Measurements from ENCODE around the gene PERM1. TPM values are rescaled to one million over a fixed set of nuclear protein-coding genes. Genes with fewer than 3 reads are reported as not detected.

PERM1 gene
- total RNA-seq, 2 donors from 2014 or later: not detected

GRCh38 chr1:974687-975328 is 7.1 kb downstream of the PERM1 start:
- no peak overlapping the region for H3K27ac Mint-ChIP-seq
- no peak overlapping the region for H3K4me3 Mint-ChIP-seq
- ATAC-seq (no peak), DNase-seq (ENCODE audit: low spot score) (no peak)
- H3K9me3 Mint-ChIP-seq: no peaks in the 10 kb centered on the region
- peaks cover 0 to 5% of the 10 kb centered on the region in 2 donors for H3K4me1 Mint-ChIP-seq (ENCODE audit: low read depth in 2 of 2)
- peaks cover 8 to 12% of the 10 kb centered on the region in 2 donors for H3K27me3 Mint-ChIP-seq
- no peaks in the 10 kb centered on the region for H3K36me3 Mint-ChIP-seq

- ATAC-seq: no peak
- no peak for DNase-seq (ENCODE audit: low spot score)
- no peaks in the 10 kb centered on the region for H3K9me3 Mint-ChIP-seq
- no peak overlapping the region for H3K4me3 Mint-ChIP-seq
- H3K27me3 Mint-ChIP-seq: peaks cover 13 to 14% of the 10 kb centered on the region in 2 donors
- peaks cover 0 to 5% of the 10 kb centered on the region in 2 donors for H3K4me1 Mint-ChIP-seq (ENCODE audit: low read depth in 2 of 2)
- H3K27ac Mint-ChIP-seq: no peak overlapping the region
- H3K36me3 Mint-ChIP-seq: no peaks in the 10 kb centered on the region
These were observed 7.6 kb downstream of the PERM1 start for GRCh38 chr1:974293-974640.

GRCh38 chr1:973459-974292 is 8.2 kb downstream of the PERM1 start:
- ATAC-seq (no peak), DNase-seq (ENCODE audit: low spot score) (no peak)
- H3K27ac Mint-ChIP-seq: no peak overlapping the region
- no peaks in the 10 kb centered on the region for H3K36me3 Mint-ChIP-seq
- H3K27me3 Mint-ChIP-seq: peaks cover 14% of the 10 kb centered on the region in 2 donors
- peaks cover 0 to 5% of the 10 kb centered on the region in 2 donors for H3K4me1 Mint-ChIP-seq (ENCODE audit: low read depth in 2 of 2)
- no peaks in the 10 kb centered on the region for H3K9me3 Mint-ChIP-seq
- H3K4me3 Mint-ChIP-seq: no peak overlapping the region

- Mint-ChIP-seq H3K27ac (no peak overlapping the region), H3K27me3 (peaks cover 19 to 20% of the 10 kb centered on the region in 2 donors), H3K9me3 (no peaks in the 10 kb centered on the region), H3K36me3 (no peaks in the 10 kb centered on the region), H3K4me1 (ENCODE audit: low read depth in 2 of 2) (peaks cover 0 to 8% of the 10 kb centered on the region in 2 donors), H3K4me3 (no peak overlapping the region)
- DNase-seq (ENCODE audit: low spot score) (no peak), ATAC-seq (no peak)
These were observed 9.0 kb downstream of the PERM1 start for GRCh38 chr1:972726-973458.

GRCh38 chr1:971751-972506 is 10.0 kb downstream of the PERM1 start:
- H3K36me3 Mint-ChIP-seq: no peaks in the 10 kb centered on the region
- H3K27ac Mint-ChIP-seq: no peak overlapping the region
- no peak overlapping the region for H3K4me3 Mint-ChIP-seq
- ATAC-seq: no peak
- no peaks in the 10 kb centered on the region for H3K9me3 Mint-ChIP-seq
- no peak for DNase-seq (ENCODE audit: low spot score)
- peaks cover 0 to 8% of the 10 kb centered on the region in 2 donors for H3K4me1 Mint-ChIP-seq (ENCODE audit: low read depth in 2 of 2)
- H3K27me3 Mint-ChIP-seq: peaks cover 19 to 20% of the 10 kb centered on the region in 2 donors

GRCh38 chr1:970973-971730 is 10.7 kb downstream of the PERM1 start:
- no peaks in the 10 kb centered on the region for H3K36me3 Mint-ChIP-seq
- DNase-seq (ENCODE audit: low spot score) (no peak), ATAC-seq (no peak)
- H3K4me1 Mint-ChIP-seq (ENCODE audit: low read depth in 2 of 2): peaks cover 0 to 8% of the 10 kb centered on the region in 2 donors
- no peak overlapping the region for H3K4me3 Mint-ChIP-seq
- H3K9me3 Mint-ChIP-seq: no peaks in the 10 kb centered on the region
- H3K27ac Mint-ChIP-seq: no peak overlapping the region
- H3K27me3 Mint-ChIP-seq: peaks cover 19 to 20% of the 10 kb centered on the region in 2 donors

- Mint-ChIP-seq H3K9me3 (no peaks in the 10 kb centered on the region), H3K4me1 (ENCODE audit: low read depth in 2 of 2) (peaks cover 0 to 4% of the 10 kb centered on the region in 2 donors)
These were observed 11.5 kb downstream of the PERM1 start for GRCh38 chr1:970242-970972.

GRCh38 chr1:969260-969855 is 12.5 kb downstream of the PERM1 start:
- DNase-seq (ENCODE audit: low spot score) (no peak), ATAC-seq (no peak)
- Mint-ChIP-seq H3K27ac (no peak overlapping the region), H3K4me3 (no peak overlapping the region), H3K36me3 (no peaks in the 10 kb centered on the region), H3K9me3 (no peaks in the 10 kb centered on the region), H3K4me1 (ENCODE audit: low read depth in 2 of 2) (peaks cover 0 to 4% of the 10 kb centered on the region in 2 donors), H3K27me3 (peaks cover 9 to 12% of the 10 kb centered on the region in 2 donors)

More at GRCh38 chr1:970242-970972, 11.5 kb downstream of the PERM1 start:
- no peaks in the 10 kb centered on the region for H3K36me3 Mint-ChIP-seq
- no peak for DNase-seq (ENCODE audit: low spot score)
- no peak for ATAC-seq
- peaks cover 15 to 20% of the 10 kb centered on the region in 2 donors for H3K27me3 Mint-ChIP-seq
- H3K4me3 Mint-ChIP-seq: no peak overlapping the region
- no peak overlapping the region for H3K27ac Mint-ChIP-seq

- H3K9me3 Mint-ChIP-seq: no peaks in the 10 kb centered on the region
- H3K27ac Mint-ChIP-seq: no peak overlapping the region
- no peak for ATAC-seq
- no peak overlapping the region for H3K4me3 Mint-ChIP-seq
- no peak for DNase-seq (ENCODE audit: low spot score)
- peaks cover 9 to 12% of the 10 kb centered on the region in 2 donors for H3K27me3 Mint-ChIP-seq
- H3K4me1 Mint-ChIP-seq (ENCODE audit: low read depth in 2 of 2): peaks cover 0 to 4% of the 10 kb centered on the region in 2 donors
- H3K36me3 Mint-ChIP-seq: no peaks in the 10 kb centered on the region
These were observed 14.2 kb downstream of the PERM1 start for GRCh38 chr1:967466-968343.

GRCh38 chr1:966704-967300 is 15.1 kb downstream of the PERM1 start:
- Mint-ChIP-seq H3K4me1 (ENCODE audit: low read depth in 2 of 2) (peaks cover 0 to 4% of the 10 kb centered on the region in 2 donors), H3K27ac (no peak overlapping the region), H3K9me3 (no peaks in the 10 kb centered on the region), H3K4me3 (peak overlapping the region; percentile 63), H3K36me3 (no peaks in the 10 kb centered on the region), H3K27me3 (peaks cover 9 to 12% of the 10 kb centered on the region in 2 donors)
- peak; percentile 92 to 94 for ATAC-seq
- peak; percentile 85 for DNase-seq (ENCODE audit: low spot score)

GRCh38 chr1:966135-966703 is 15.7 kb downstream of the PERM1 start, which contains the start of gene PLEKHN1:
PLEKHN1 (plus strand) TSS chr1:966482; CDS start chr1:966532, 50 bp downstream.
- Mint-ChIP-seq H3K4me3 (peak within 1 kb of the TSS; percentile 63), H3K27ac (no peak within 1 kb of the TSS), H3K27me3 (peaks cover 7 to 12% of the 10 kb centered on the region in 2 donors), H3K4me1 (ENCODE audit: low read depth in 2 of 2) (peaks cover 0 to 4% of the 10 kb centered on the region in 2 donors), H3K9me3 (no peaks in the 10 kb centered on the region), H3K36me3 (no peaks in the 10 kb centered on the region)
- peak; percentile 60 for DNase-seq (ENCODE audit: low spot score)
- ATAC-seq: peak; percentile 48 to 63

All from natural killer cell treated with Interleukin-12 subunit alpha and Interleukin-12 subunit beta and Interleukin-15 and Interleukin-18, amount 100 ng/mL, for 72 hours (primary cell).